Esophagus muscularis mucosa (tissue), 4 donors: Measurements from ENCODE around the gene MVB12B. TPM values are rescaled to one million over a fixed set of nuclear protein-coding genes. Genes with fewer than 3 reads are reported as not detected.

Experiments
- DNase-seq: peaks from one replicate; pipeline ENCODE4 v3.0.0-alpha.2; 2017; ENCODE audit errors: extremely low spot score
- H3K27ac ChIP-seq, 4 donors: fragments of 200-600 bp; sonication (generic); replicated peaks in 1 of 4; 1 replicate in 3 of 4; 2 replicates in 1 of 4; pipeline ENCODE4 v1.5.1; 2016 to 2019; ENCODE audit warnings: mild to moderate bottlenecking in 1 of 4
- H3K27me3 ChIP-seq, 4 donors: fragments of 200-600 bp; sonication (generic); one replicate each; pipeline versions ENCODE4 v1.5.1 to v1.6.0; 2016 to 2019
- H3K36me3 ChIP-seq, 4 donors: fragments of 200-600 bp; sonication (generic); one replicate each; pipeline ENCODE4 v1.5.1; 2016 to 2019
- H3K4me1 ChIP-seq, 4 donors: fragments of 200-600 bp; sonication (generic); one replicate each; pipeline ENCODE4 v1.5.1; 2016 to 2019
- H3K4me3 ChIP-seq, 4 donors: fragments of 200-600 bp; sonication (generic); 1 replicate in 2 of 4; 2 replicates in 2 of 4; pipeline ENCODE4 v1.5.1; 2016 to 2019; ENCODE audit warnings: mild to moderate bottlenecking in 4 of 4, moderate library complexity in 1 of 4
- H3K9me3 ChIP-seq, 4 donors: fragments of 200-600 bp; sonication (generic); 1 replicate in 3 of 4; 2 replicates in 1 of 4; pipeline ENCODE4 v1.5.1; 2016 to 2019
- CTCF ChIP-seq, 3 experiments: fragments of 200-600 bp in 2 of 3; fragments of 450-650 bp in 1 of 3; sonication (generic) in 2 of 3; IDR thresholded peaks; one replicate each; pipeline ENCODE4 v1.5.1; 2017 to 2019; ENCODE audit warnings: antibody characterized with exemption in 3 of 3, mild to moderate bottlenecking in 2 of 3, moderate library complexity in 1 of 3
- EP300 ChIP-seq: sonication (generic); formaldehyde crosslinking; IDR thresholded peaks from one replicate; pipeline ENCODE4 v1.6.1; 2017; ENCODE audit warnings: antibody characterized with exemption
- POLR2A ChIP-seq: fragments of 450-650 bp; IDR thresholded peaks from one replicate; pipeline ENCODE4 v1.6.1; 2017; ENCODE audit warnings: antibody characterized with exemption, moderate library complexity, mild to moderate bottlenecking, low read depth
- POLR2AphosphoS5 ChIP-seq, 2 donors: sonication (generic); formaldehyde crosslinking; IDR thresholded peaks; one replicate each; pipeline ENCODE4 v1.6.1; 2017; ENCODE audit warnings: antibody characterized with exemption in 2 of 2
- WGBS: methylation state at CpG from one replicate; pipeline ENCODE4 v1.1.5; 2018; 5-methylcytosine and 5-hydroxymethylcytosine counted together
- intact Hi-C: fragments of 100-400 bp; cut with DNase I; formaldehyde crosslinking; loops from one replicate; pipeline ENCODE4 v1.15.1; 2023
- total RNA-seq, 4 donors: library from RNA; depleted of rRNA; stranded (reverse); fragments of >200 nt; gene quantifications; one replicate each; pipeline versions ENCODE4 v1.1.0 to v1.2.1, GENCODE V29; 2016

MVB12B gene
- total RNA-seq, 4 donors from 2014 or later = 14.1 to 25.0 (median 18.4) TPM

DNA sequence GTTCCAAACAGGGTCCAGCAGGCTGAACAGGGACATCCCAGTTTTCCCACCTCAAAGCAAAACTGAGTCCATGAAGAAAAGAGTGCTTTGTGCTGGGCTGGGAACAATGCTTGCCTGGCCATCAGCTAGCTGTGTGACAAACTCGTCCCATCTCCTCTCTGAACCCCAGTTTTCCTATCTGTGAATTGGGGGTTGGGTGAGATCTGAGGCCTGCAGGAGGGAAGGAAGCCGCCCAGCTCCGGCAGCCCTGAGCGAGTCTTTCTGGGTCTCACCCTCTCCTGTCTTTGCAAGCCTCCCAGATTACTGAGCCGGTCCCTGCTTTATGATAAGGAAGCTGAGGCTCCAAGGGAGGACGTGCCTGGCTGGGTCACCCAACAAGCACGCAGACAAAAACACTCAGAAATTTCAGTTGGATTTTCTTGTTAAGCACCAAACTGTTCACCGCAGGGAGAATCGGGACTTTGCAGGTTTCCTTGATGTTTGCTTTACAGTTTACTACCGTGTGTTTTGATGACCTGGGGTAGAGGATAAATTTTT is 204.5 kb downstream of the MVB12B start:
- H3K9me3 ChIP-seq = no peaks in the 10 kb centered on the region
- H3K4me1 ChIP-seq = peaks cover 0 to 18% (median 12%) of the 10 kb centered on the region in 4 donors
- intact Hi-C loops = no loop called here
- 68% methylated on average over 10 of the region's 10 CpGs for WGBS
- DNase-seq = no peak
- H3K27ac ChIP-seq = no peak overlapping the region
- H3K36me3 ChIP-seq = no peaks in the 10 kb centered on the region
- no peak for TF ChIP-seq POLR2AphosphoS5 (IDR thresholded peaks at IDR 0.05)
- no peak for TF ChIP-seq POLR2A
- TF ChIP-seq CTCF (IDR thresholded peaks at IDR 0.05) = no peak
- TF ChIP-seq EP300 = no peak
- H3K4me3 ChIP-seq = no peak overlapping the region
- H3K27me3 ChIP-seq = peaks cover 0 to 36% (median 0%) of the 10 kb centered on the region in 4 donors

GRCh38 chr9:126531591-126531990 is 205.0 kb downstream of the MVB12B start:
- TF ChIP-seq CTCF (IDR thresholded peaks at IDR 0.05) (no peak), EP300 (no peak), POLR2A (no peak)
- Histone ChIP-seq H3K9me3 (no peaks in the 10 kb centered on the region), H3K4me3 (no peak overlapping the region), H3K27ac (no peak overlapping the region), H3K36me3 (no peaks in the 10 kb centered on the region), H3K27me3 (peaks cover 0 to 41% (median 0%) of the 10 kb centered on the region in 4 donors), H3K4me1 (peaks cover 0 to 18% (median 12%) of the 10 kb centered on the region in 4 donors)
- intact Hi-C loops = no loop called here
- 62% methylated on average over 3 of the region's 5 CpGs for WGBS
- no peak for DNase-seq

DNA sequence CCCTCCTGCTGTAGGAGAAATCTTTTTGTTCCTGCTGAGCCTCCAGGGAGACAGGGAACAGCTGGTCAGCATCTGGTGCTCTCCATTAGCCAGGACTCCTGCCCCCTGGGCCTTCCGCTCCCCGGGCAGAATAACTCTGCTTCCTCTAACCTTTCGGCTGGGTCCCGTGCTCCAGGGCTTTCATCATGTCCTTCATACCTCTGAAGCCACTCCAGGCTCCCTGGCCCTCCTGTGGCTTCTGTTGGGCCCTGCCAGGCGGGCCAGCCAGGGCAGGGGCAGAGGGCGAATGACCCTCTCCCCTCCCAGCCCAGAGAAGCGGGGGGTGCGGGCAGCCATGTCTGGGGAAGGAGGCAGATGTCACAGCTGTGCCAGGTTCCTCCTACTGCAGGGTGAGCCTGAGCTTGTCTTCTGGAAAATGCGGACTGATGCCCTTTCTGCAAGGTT is 205.4 kb downstream of the MVB12B start:
- peaks cover 0 to 45% (median 0%) of the 10 kb centered on the region in 4 donors for H3K27me3 ChIP-seq
- H3K9me3 ChIP-seq = no peaks in the 10 kb centered on the region
- DNase-seq = no peak
- peaks cover 0 to 18% (median 12%) of the 10 kb centered on the region in 4 donors for H3K4me1 ChIP-seq
- TF ChIP-seq POLR2AphosphoS5 (IDR thresholded peaks at IDR 0.05) (peak in 1 of 2 donors; percentile 12), CTCF (IDR thresholded peaks at IDR 0.05) (no peak)
- intact Hi-C loops = no loop called here
- peak overlapping the region in 1 of 4 donors; percentile 10 for H3K27ac ChIP-seq
- H3K4me3 ChIP-seq = no peak overlapping the region
- no peaks in the 10 kb centered on the region for H3K36me3 ChIP-seq
- 67% methylated on average over 9 of the region's 9 CpGs for WGBS

DNA sequence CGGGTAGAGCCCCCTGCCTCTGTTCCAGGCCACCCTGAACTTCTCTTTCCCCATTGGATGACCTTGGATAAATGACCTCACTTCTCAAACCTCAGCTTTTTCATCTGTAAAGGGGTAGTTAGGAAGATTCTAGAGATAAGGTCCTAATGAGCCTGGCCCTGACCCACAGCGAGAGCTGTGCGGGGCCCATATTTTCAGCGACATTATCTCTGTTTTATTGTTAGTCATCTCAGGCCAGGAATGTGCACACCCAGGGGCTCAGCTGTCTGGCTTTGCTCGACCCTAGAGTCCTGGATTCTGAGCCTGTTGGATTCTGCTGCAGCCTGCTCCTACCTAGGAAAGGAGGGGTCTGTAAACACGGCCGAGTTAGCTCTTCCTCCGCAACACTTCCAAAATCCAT is 205.9 kb downstream of the MVB12B start:
- peaks cover 0 to 18% (median 12%) of the 10 kb centered on the region in 4 donors for H3K4me1 ChIP-seq
- no peak for TF ChIP-seq EP300
- no peak for TF ChIP-seq POLR2A
- no peak for TF ChIP-seq POLR2AphosphoS5 (IDR thresholded peaks at IDR 0.05)
- no peak for TF ChIP-seq CTCF (IDR thresholded peaks at IDR 0.05)
- no peaks in the 10 kb centered on the region for H3K36me3 ChIP-seq
- H3K4me3 ChIP-seq = no peak overlapping the region
- no peaks in the 10 kb centered on the region for H3K9me3 ChIP-seq
- peaks cover 0 to 48% (median 0%) of the 10 kb centered on the region in 4 donors for H3K27me3 ChIP-seq
- H3K27ac ChIP-seq = peak overlapping the region in 1 of 4 donors; percentile 10
- no peak for DNase-seq
- WGBS = 59% methylated on average over 8 of the region's 8 CpGs
- intact Hi-C loops = no loop called here
